A673 (cell line): ENCODE data around the gene MRPL39.

Experiments used
- CTCF ChIP-seq: fragments of 300-800, 200-600 bp; sonication (generic); conservative IDR thresholded peaks from 2 replicates; pipeline ENCODE4 v1.5.1; 2017; ENCODE audit warnings: low read depth, mild to moderate bottlenecking, antibody characterized with exemption, low read length, moderate library complexity, mixed read lengths
- EZH2 ChIP-seq: fragments of 200-600 bp; sonication (generic); IDR thresholded peaks from 2 replicates; pipeline ENCODE4 v1.6.1; 2017; ENCODE audit warnings: borderline replicate concordance, low read depth, mild to moderate bottlenecking, mixed read lengths, antibody characterized with exemption, low read length; ENCODE audit not compliant: poor library complexity, severe bottlenecking

- TF ChIP-seq CTCF: no peak
- TF ChIP-seq EZH2: no peak
Observed at GRCh38 chr21:25646474-25646873, 39.2 kb upstream of the MRPL39 start.
